Gastroesophageal sphincter (tissue), 3 donors: Measurements from ENCODE around the gene SORCS1.

Experiments used
- POLR2AphosphoS5 ChIP-seq: sonication (generic); formaldehyde crosslinking; IDR thresholded peaks from one replicate; pipeline ENCODE4 v1.6.1; 2017; ENCODE audit warnings: antibody characterized with exemption
- TF ChIP-seq, protein P1 (sequence below), 4 experiments: fragments of 200-600 bp in 2 of 4; fragments of 450-650 bp in 2 of 4; sonication (generic) in 1 of 4; IDR thresholded peaks; one replicate each; pipeline ENCODE4 v1.5.1; 2017 to 2019; ENCODE audit warnings: antibody characterized with exemption in 4 of 4, mild to moderate bottlenecking in 2 of 4, moderate library complexity in 2 of 4

DNA sequence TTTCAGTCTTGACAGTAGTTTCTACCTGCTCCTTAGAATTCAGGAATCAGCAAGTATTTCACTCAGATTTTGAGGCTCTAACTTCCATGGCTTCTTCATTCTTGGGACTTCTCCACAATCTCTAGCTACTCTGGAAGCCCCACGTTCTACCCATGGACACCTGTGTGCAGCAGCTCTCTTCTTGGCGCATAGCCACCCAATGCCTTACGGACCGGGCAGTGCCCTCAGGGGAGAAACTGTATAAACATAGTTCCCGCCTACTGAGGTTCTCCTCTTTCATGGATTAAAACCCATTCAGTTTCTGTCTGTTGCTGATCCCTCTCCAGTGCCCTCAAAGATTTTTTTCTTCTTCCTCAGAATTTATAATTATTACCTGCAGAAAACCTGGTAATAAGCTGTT lies 177.1 kb downstream of the SORCS1 start:
- TF ChIP-seq, protein P1, sequence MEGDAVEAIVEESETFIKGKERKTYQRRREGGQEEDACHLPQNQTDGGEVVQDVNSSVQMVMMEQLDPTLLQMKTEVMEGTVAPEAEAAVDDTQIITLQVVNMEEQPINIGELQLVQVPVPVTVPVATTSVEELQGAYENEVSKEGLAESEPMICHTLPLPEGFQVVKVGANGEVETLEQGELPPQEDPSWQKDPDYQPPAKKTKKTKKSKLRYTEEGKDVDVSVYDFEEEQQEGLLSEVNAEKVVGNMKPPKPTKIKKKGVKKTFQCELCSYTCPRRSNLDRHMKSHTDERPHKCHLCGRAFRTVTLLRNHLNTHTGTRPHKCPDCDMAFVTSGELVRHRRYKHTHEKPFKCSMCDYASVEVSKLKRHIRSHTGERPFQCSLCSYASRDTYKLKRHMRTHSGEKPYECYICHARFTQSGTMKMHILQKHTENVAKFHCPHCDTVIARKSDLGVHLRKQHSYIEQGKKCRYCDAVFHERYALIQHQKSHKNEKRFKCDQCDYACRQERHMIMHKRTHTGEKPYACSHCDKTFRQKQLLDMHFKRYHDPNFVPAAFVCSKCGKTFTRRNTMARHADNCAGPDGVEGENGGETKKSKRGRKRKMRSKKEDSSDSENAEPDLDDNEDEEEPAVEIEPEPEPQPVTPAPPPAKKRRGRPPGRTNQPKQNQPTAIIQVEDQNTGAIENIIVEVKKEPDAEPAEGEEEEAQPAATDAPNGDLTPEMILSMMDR (IDR thresholded peaks at IDR 0.05) = no peak
- no peak for TF ChIP-seq POLR2AphosphoS5
